ENCODE data around the gene TTC36. TPM values are rescaled to one million over a fixed set of nuclear protein-coding genes. Genes with fewer than 3 reads are reported as not detected.
A peak's percentile ranks its signal among the peaks of the same experiment; 100 is the strongest.

TTC36 gene
- total and polyA plus RNA-seq, 2 experiments from 2014 or later: 0.40 to 1.0 TPM

GRCh38 chr11:118524757-118525470 lies 2.4 kb upstream of the TTC36 start:
- H3K27ac ChIP-seq (ENCODE audit: low read depth): peak overlapping the region; percentile 55; the same call in 1 of the 2 replicates
- Mint-ChIP-seq H3K4me1 (peaks cover 21% of the 10 kb centered on the region), H3K27me3 (ENCODE audit: insufficient read depth, low read depth, poor library complexity) (peaks cover 15% of the 10 kb centered on the region), H3K9me3 (no peaks in the 10 kb centered on the region; the same call in 2 of the 3 replicates), H3K4me3 (no peak overlapping the region; the same call in 2 of the 3 replicates), H3K36me3 (ENCODE audit: low read depth) (peaks cover 48% of the 10 kb centered on the region), H3K27ac (0 out of 2 replicates have a peak overlapping the region, but pooled peaks have one; percentile 38)
- no peak overlapping the region for H3K4me2 ChIP-seq
- H3K36me3 ChIP-seq (ENCODE audit: insufficient read depth): peaks cover 31% of the 10 kb centered on the region
- peaks cover 37% of the 10 kb centered on the region; the same call in 1 of the 2 replicates for H3F3A ChIP-seq (replicated peaks; ENCODE audit: low read depth)
- ATAC-seq: no peak
- H2AFZ ChIP-seq: no peak overlapping the region
- H3K4me3 ChIP-seq: no peak overlapping the region
- no peaks in the 10 kb centered on the region for H3K79me2 ChIP-seq (replicated peaks; ENCODE audit: insufficient read depth)
- H3K9me2 ChIP-seq (ENCODE audit: insufficient read depth): no peaks in the 10 kb centered on the region; the same call in 1 of the 2 replicates
- peaks cover 12% of the 10 kb centered on the region for H4K20me1 ChIP-seq (replicated peaks; ENCODE audit: insufficient read depth)
- H3K27me3 ChIP-seq (ENCODE audit: insufficient read depth): peaks cover 4% of the 10 kb centered on the region; the same call in 1 of the 2 replicates
- no peak for DNase-seq (ENCODE audit: low spot score)
- TF ChIP-seq STAT1 (IDR thresholded peaks at IDR 0.05; ENCODE audit: unreplicated experiment): no peak
- TF ChIP-seq CREB1 (CRISPR knock-in tag; IDR thresholded peaks at IDR 0.05; ENCODE audit: low read depth): no peak
- no peak for TF ChIP-seq NANOG (IDR thresholded peaks at IDR 0.05; ENCODE audit: borderline replicate concordance)
- TF ChIP-seq POLR2AphosphoS5 (IDR thresholded peaks at IDR 0.05; ENCODE audit: low read depth): no peak
- no peak for TF ChIP-seq EZH2 (IDR thresholded peaks at IDR 0.05; ENCODE audit: low read depth, unreplicated experiment)
- no peak for TF ChIP-seq EZH2phosphoT487 (IDR thresholded peaks at IDR 0.05; ENCODE audit: unreplicated experiment)
- no peak for TF ChIP-seq CTCF (conservative IDR thresholded peaks at IDR 0.05; ENCODE audit: low read depth in 2 of 2)
- TF ChIP-seq ZNF462 (CRISPR knock-in tag; IDR thresholded peaks at IDR 0.05): no peak
- TF ChIP-seq JUNB (IDR thresholded peaks at IDR 0.05; ENCODE audit: unreplicated experiment): no peak
- TF ChIP-seq REST (IDR thresholded peaks at IDR 0.05; ENCODE audit: unreplicated experiment): no peak
- no peak for TF ChIP-seq ZNF114 (CRISPR knock-in tag; IDR thresholded peaks at IDR 0.05)
- TF ChIP-seq ZNF331 (CRISPR knock-in tag; IDR thresholded peaks at IDR 0.05; ENCODE audit: low read depth): no peak
- no peak for TF ChIP-seq ETS1 (IDR thresholded peaks at IDR 0.05)
- peaks cover 9% of the 10 kb centered on the region; the same call in 1 of the 2 replicates for H3K4me1 ChIP-seq (ENCODE audit: insufficient read depth)

All from GM23338 (cell line).